T-cell (primary cell): ENCODE results near the gene GMEB2. TPM values are rescaled to one million over a fixed set of nuclear protein-coding genes. Genes with fewer than 3 reads are reported as not detected.

ENCODE experiments used
- ATAC-seq, 4 experiments: fragments of 200-7000 bp in 3 of 4; fragments of 150-1000 bp in 1 of 4; cut with Tn5 transposase; replicated peaks in 1 of 4; 1 replicate in 3 of 4; 2 replicates in 1 of 4; pipeline ENCODE4 v1.10.0; 2021; ENCODE audit warnings: moderate library complexity in 3 of 4, mild to moderate bottlenecking in 2 of 4, moderate number of reproducible peaks in 1 of 4
- CTCF ChIA-PET, 2 donors: fragments of 300-600 bp; sonication (Branson Sonifier 250); formaldehyde crosslinking; loops; one replicate each; lab custom pipeline; 2022; ENCODE audit warnings: antibody characterized with exemption in 2 of 2; lab: Charles Lee
- POLR2A ChIA-PET, 2 donors: fragments of 300-600 bp; sonication (Branson Sonifier 250); formaldehyde crosslinking; loops; one replicate each; lab custom pipeline; 2022; ENCODE audit warnings: antibody characterized with exemption in 2 of 2; lab: Charles Lee
- DNase-seq, 35 experiments: peaks; one replicate each; pipeline versions ENCODE4 v3.0.0 to v3.0.0-alpha.2; 2013 to 2023
- H3K27ac ChIP-seq: one replicate; pipeline ENCODE4 v1.5.1; 2013; ENCODE audit warnings: low read length
- H3K27me3 ChIP-seq, 2 experiments: replicated peaks in 1 of 2; 1 replicate in 1 of 2; 2 replicates in 1 of 2; pipeline versions ENCODE4 v1.6.1 to v1.7.0; 2013; ENCODE audit warnings: low read length in 1 of 2, mixed read lengths in 1 of 2; ENCODE audit not compliant: control insufficient read depth in 2 of 2, insufficient read depth in 2 of 2; ENCODE audit errors: extremely low read depth in 1 of 2
- H3K36me3 ChIP-seq, 2 donors: 1 replicate in 1 of 2; 2 replicates in 1 of 2; pipeline versions ENCODE4 v1.6.1 to v1.7.0; 2013; ENCODE audit warnings: low read length in 1 of 2; ENCODE audit not compliant: control insufficient read depth in 2 of 2, insufficient read depth in 1 of 2; ENCODE audit errors: extremely low read depth in 1 of 2
- H3K4me1 ChIP-seq, 2 experiments: 1 replicate in 1 of 2; 2 replicates in 1 of 2; pipeline versions ENCODE4 v1.6.1 to v1.7.0; 2013; ENCODE audit warnings: low read length in 2 of 2, mixed read lengths in 1 of 2; ENCODE audit not compliant: insufficient read depth in 2 of 2, control insufficient read depth in 1 of 2; ENCODE audit errors: extremely low read depth in 1 of 2
- H3K4me3 ChIP-seq, 2 donors: 1 replicate in 1 of 2; 2 replicates in 1 of 2; pipeline versions ENCODE4 v1.5.1 to v1.7.0; 2013; ENCODE audit warnings: mild to moderate bottlenecking in 2 of 2, low read length in 1 of 2, moderate library complexity in 1 of 2; ENCODE audit not compliant: control insufficient read depth in 1 of 2; ENCODE audit errors: extremely low read depth in 1 of 2
- H3K9me3 ChIP-seq: 2 replicates; pipeline ENCODE4 v1.7.0; 2013
- H3K27ac Mint-ChIP-seq, 2 donors: one replicate each; pipeline ENCODE4 v1.8.0; 2020 to 2021; ENCODE audit warnings: mild to moderate bottlenecking in 2 of 2, mixed read lengths in 2 of 2
- H3K27me3 Mint-ChIP-seq, 2 donors: one replicate each; pipeline ENCODE4 v1.8.0; 2021 to 2022; ENCODE audit warnings: mixed read lengths in 2 of 2
- H3K36me3 Mint-ChIP-seq: one replicate; pipeline ENCODE4 v1.8.0; 2021; ENCODE audit warnings: mixed read lengths
- H3K4me1 Mint-ChIP-seq, 3 donors: one replicate each; pipeline ENCODE4 v1.8.0; 2020 to 2022; ENCODE audit warnings: mixed read lengths in 3 of 3, mild to moderate bottlenecking in 1 of 3
- H3K4me3 Mint-ChIP-seq, 3 donors: one replicate each; pipeline ENCODE4 v1.8.0; 2020 to 2022; ENCODE audit warnings: mild to moderate bottlenecking in 3 of 3, mixed read lengths in 3 of 3, moderate library complexity in 3 of 3
- H3K9me3 Mint-ChIP-seq, 3 donors: one replicate each; pipeline ENCODE4 v1.8.0; 2020 to 2022; ENCODE audit warnings: mixed read lengths in 3 of 3
- WGBS: methylation state at CpG from one replicate; pipeline ENCODE4 v1.1.5; 2013; ENCODE audit warnings: missing lambda C conversion rate; ENCODE audit not compliant: insufficient coverage; 5-methylcytosine and 5-hydroxymethylcytosine counted together
- total RNA-seq, 35 experiments: library from RNA in 6 of 35; stranded (reverse) in 6 of 35; fragments of 120-200 nt in 1 of 35; gene quantifications; one replicate each; pipeline versions ENCODE4 v1.2.1 to v1.2.4 and lab custom pipeline; 2013 to 2026

The GMEB2 gene
- total RNA-seq, 5 donors from 2014 or later (not counting 1 experiment from before 2014, with no cell fraction given): 20.7 to 30.3 (median 29.0) TPM

DNA sequence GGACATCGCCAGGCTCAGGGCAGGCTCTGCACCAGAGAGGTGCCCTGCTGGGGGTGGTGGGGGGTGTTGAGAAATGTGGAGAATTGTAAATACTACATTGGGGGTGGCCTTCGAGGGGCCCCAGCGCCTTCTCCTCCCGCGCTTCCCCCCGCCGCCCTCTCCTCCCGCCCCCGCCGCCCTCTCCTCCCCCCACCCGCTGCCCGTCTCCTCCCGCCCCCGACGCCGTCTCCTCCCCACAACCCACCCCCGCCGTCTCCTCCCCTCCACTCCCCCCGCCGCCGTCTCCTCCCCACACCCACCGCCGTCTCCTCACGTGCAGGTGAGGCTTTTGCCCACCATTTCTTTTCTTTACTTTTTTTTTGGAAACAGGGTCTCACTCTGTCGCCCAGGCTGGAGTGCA lies 77.9 kb downstream of the GMEB2 start:
- 25% methylated on average over 4 of the region's 25 CpGs for WGBS
- DNase-seq (no peak), ATAC-seq (no peak)
- H3K27me3 Mint-ChIP-seq: peaks cover 0 to 10% of the 10 kb centered on the region in 2 donors
- H3K9me3 Mint-ChIP-seq: no peaks in the 10 kb centered on the region
- Histone ChIP-seq H3K27ac (no peak overlapping the region), H3K4me1 (peaks cover 22 to 35% of the 10 kb centered on the region in 2 experiments), H3K36me3 (no peaks in the 10 kb centered on the region), H3K27me3 (peaks cover 0 to 46% of the 10 kb centered on the region in 2 experiments), H3K4me3 (no peak overlapping the region), H3K9me3 (no peaks in the 10 kb centered on the region)
- peaks cover 14 to 27% (median 19%) of the 10 kb centered on the region in 3 donors for H3K4me1 Mint-ChIP-seq
- ChIA-PET CTCF (no interaction called here), POLR2A (no interaction called here)
- H3K36me3 Mint-ChIP-seq: no peaks in the 10 kb centered on the region
- H3K27ac Mint-ChIP-seq: no peak overlapping the region
- H3K4me3 Mint-ChIP-seq: no peak overlapping the region

DNA sequence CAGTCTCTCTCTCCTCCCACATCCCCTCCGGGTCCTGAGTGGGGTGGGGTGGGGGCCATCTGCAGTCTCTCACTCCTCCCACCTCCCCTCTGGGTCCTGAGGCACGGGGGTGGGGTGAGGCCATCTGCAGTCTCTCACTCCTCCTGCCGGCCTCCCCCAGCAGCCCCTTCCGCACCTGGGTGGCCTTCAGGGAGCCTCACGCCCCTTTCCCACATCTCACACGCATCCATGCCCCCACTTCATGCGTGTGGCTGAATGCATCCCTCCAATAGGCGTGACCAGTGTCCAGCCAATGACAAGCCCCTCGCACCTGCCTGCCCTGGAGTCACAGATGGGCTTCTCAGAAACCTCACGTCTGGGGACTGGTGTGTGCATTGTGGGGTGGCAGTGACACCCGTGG lies 78.4 kb downstream of the GMEB2 start:
- H3K27ac Mint-ChIP-seq: no peak overlapping the region
- ATAC-seq (no peak), DNase-seq (no peak)
- H3K4me3 ChIP-seq: no peak overlapping the region
- ChIA-PET CTCF (no interaction called here), POLR2A (no interaction called here)
- H3K4me3 Mint-ChIP-seq: no peak overlapping the region
- H3K4me1 Mint-ChIP-seq: peaks cover 14 to 27% (median 23%) of the 10 kb centered on the region in 3 donors
- peaks cover 22 to 30% of the 10 kb centered on the region in 2 experiments for H3K4me1 ChIP-seq
- H3K27me3 Mint-ChIP-seq: peaks cover 0 to 10% of the 10 kb centered on the region in 2 donors
- H3K36me3 ChIP-seq: no peaks in the 10 kb centered on the region
- H3K27me3 ChIP-seq: peaks cover 0 to 46% of the 10 kb centered on the region in 2 experiments
- 75% methylated on average over 9 of the region's 11 CpGs for WGBS
- H3K9me3 Mint-ChIP-seq: no peaks in the 10 kb centered on the region
- H3K9me3 ChIP-seq: no peaks in the 10 kb centered on the region
- no peaks in the 10 kb centered on the region for H3K36me3 Mint-ChIP-seq
- no peak overlapping the region for H3K27ac ChIP-seq

GRCh38 chr20:63547725-63548480 lies 79.0 kb downstream of the GMEB2 start, which contains the start of gene SRMS:
Gene SRMS (minus strand): TSS chr20:63547749. CDS start chr20:63547463, 286 bp downstream.
- H3K27ac Mint-ChIP-seq: peak within 1 kb of the TSS in 1 of 2 donors; percentile 27
- no peaks in the 10 kb centered on the region for H3K36me3 Mint-ChIP-seq
- H3K27me3 ChIP-seq: peaks cover 0 to 46% of the 10 kb centered on the region in 2 experiments
- no peaks in the 10 kb centered on the region for H3K36me3 ChIP-seq
- no peaks in the 10 kb centered on the region for H3K9me3 ChIP-seq
- ATAC-seq (no peak), DNase-seq (no peak)
- H3K9me3 Mint-ChIP-seq: no peaks in the 10 kb centered on the region
- no peak within 1 kb of the TSS for H3K27ac ChIP-seq
- CTCF ChIA-PET: interaction anchor here in 1 of 2 donors (0.6 kb wide), 1 partner anchor 320 kb away, joined by 3 read pairs; no protein-coding TSS in a partner anchor
- POLR2A ChIA-PET: no interaction called here
- H3K27me3 Mint-ChIP-seq: peaks cover 0 to 10% of the 10 kb centered on the region in 2 donors
- H3K4me3 ChIP-seq: no peak within 1 kb of the TSS
- H3K4me1 ChIP-seq: peaks cover 20 to 24% of the 10 kb centered on the region in 2 experiments
- no peak within 1 kb of the TSS for H3K4me3 Mint-ChIP-seq
- peaks cover 11 to 24% (median 21%) of the 10 kb centered on the region in 3 donors for H3K4me1 Mint-ChIP-seq
- 60% methylated on average over 27 of the region's 35 CpGs for WGBS

DNA sequence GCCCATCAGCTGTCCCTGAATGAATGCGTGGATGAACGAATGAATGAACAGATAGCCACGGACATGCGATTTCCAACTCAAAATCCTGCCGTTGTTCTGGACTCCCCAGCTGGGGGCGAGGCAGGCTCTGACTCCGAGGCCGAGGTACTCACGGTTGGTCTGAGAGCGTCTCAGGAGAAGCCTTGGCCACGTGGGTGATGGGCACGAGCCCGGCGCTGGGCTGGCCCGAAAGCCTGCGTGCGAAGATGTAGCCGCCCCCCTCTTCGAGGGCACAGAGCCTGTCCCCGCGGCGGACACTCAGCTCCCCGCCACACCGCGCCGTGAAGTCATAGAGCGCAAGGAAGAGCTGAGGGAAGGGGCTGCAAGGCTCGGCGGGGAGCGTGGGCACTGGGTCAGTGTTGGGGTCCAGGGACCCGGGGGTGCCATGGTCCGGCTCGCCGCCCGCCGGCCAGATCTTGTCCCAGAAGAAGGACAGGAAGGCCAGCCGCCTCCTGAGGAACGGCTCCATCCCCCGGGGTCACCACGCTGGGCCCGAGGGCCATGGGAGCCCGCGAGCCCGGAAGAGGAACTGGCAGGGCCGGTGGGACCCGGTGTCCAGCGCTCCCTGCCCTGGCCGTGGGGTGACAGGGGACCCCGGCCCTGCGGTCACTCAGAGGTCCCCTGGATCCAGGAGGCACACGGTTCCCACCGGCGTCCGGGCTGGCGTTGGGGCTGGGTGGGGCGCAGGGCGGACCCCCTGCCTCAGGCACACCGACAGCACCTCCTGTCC lies 79.8 kb downstream of the GMEB2 start:
- H3K27ac Mint-ChIP-seq: peak overlapping the region in 1 of 2 donors; percentile 27
- ChIA-PET CTCF (interaction anchor here (0.6 to 0.7 kb wide), 2 partner anchors 321 to 364 kb away, joined by 3 read pairs; no protein-coding TSS in a partner anchor), POLR2A (no interaction called here)
- H3K27me3 Mint-ChIP-seq: peaks cover 0 to 10% of the 10 kb centered on the region in 2 donors
- H3K9me3 Mint-ChIP-seq: no peaks in the 10 kb centered on the region
- ATAC-seq (no peak), DNase-seq (no peak)
- Histone ChIP-seq H3K36me3 (no peaks in the 10 kb centered on the region), H3K27ac (no peak overlapping the region), H3K9me3 (no peaks in the 10 kb centered on the region), H3K27me3 (peaks cover 0 to 46% of the 10 kb centered on the region in 2 experiments), H3K4me3 (no peak overlapping the region), H3K4me1 (peaks cover 15 to 20% of the 10 kb centered on the region in 2 experiments)
- peaks cover 4 to 18% (median 13%) of the 10 kb centered on the region in 3 donors for H3K4me1 Mint-ChIP-seq
- H3K4me3 Mint-ChIP-seq: no peak overlapping the region
- WGBS: 67% methylated on average over 58 of the region's 58 CpGs
- no peaks in the 10 kb centered on the region for H3K36me3 Mint-ChIP-seq

DNA sequence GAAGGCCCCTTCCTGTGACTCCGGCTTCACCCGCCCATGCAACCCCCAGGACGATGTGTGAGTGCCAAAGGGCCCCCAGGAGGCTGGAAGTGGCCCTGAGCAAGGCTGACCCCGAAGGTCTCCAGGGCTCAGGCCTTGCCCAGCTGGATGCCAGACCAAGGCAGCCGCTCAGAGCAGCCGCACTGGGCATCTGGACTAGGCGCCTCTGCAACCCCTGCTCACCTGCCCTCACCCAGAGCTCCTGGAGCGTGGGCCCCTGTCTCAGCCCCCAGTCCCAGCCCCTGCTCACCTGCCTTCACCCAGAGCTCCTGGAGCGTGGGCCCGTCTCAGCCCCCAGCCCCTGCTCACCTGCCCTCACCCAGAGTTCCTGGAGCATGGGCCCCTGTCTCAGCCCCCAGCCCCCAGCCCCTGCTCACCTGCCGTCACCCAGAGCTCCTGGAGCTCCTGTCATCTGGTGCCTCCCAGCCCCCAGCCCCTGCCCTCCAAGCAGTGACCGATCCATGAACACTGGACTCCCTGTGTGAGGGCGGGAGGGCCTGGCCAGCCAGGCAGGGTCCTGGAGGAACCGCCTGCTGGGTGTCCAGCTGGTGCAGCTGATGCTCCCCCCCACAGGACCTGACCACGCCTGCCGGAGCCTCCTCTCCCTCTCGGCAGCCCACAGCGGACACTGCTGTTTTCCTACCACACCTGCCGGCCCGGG lies 80.5 kb downstream of the GMEB2 start:
- H3K36me3 ChIP-seq: no peaks in the 10 kb centered on the region
- POLR2A ChIA-PET: no interaction called here
- peaks cover 0 to 10% of the 10 kb centered on the region in 2 donors for H3K27me3 Mint-ChIP-seq
- 84% methylated on average over 17 of the region's 20 CpGs for WGBS
- no peaks in the 10 kb centered on the region for H3K9me3 Mint-ChIP-seq
- H3K27ac ChIP-seq: no peak overlapping the region
- DNase-seq (no peak), ATAC-seq (no peak)
- H3K4me1 ChIP-seq: peaks cover 11 to 15% of the 10 kb centered on the region in 2 experiments
- H3K27ac Mint-ChIP-seq: no peak overlapping the region
- no peak overlapping the region for H3K4me3 Mint-ChIP-seq
- CTCF ChIA-PET: interaction anchor here in 1 of 2 donors (0.7 kb wide), 1 partner anchor 365 kb away, joined by 3 read pairs; no protein-coding TSS in a partner anchor
- H3K4me1 Mint-ChIP-seq: peaks cover 4 to 16% (median 11%) of the 10 kb centered on the region in 3 donors
- no peaks in the 10 kb centered on the region for H3K9me3 ChIP-seq
- H3K27me3 ChIP-seq: peaks cover 0 to 43% of the 10 kb centered on the region in 2 experiments
- H3K36me3 Mint-ChIP-seq: no peaks in the 10 kb centered on the region
- H3K4me3 ChIP-seq: no peak overlapping the region
